CD4-positive, alpha-beta T cell (primary cell): ENCODE measurements around the gene SELENOS. TPM values are rescaled to one million over a fixed set of nuclear protein-coding genes. Genes with fewer than 3 reads are reported as not detected.

Experiments used
- ATAC-seq: fragments of 200-7000 bp; cut with Tn5 transposase; one replicate; pipeline ENCODE4 v1.10.0; 2022; ENCODE audit warnings: mild to moderate bottlenecking; ENCODE audit not compliant: poor library complexity
- CTCF ChIA-PET: fragments of 350-600 bp; sonication (Branson Sonifier 250); formaldehyde crosslinking; loops from one replicate; lab custom pipeline; 2021; ENCODE audit warnings: antibody characterized with exemption, inconsistent platforms; lab: Charles Lee
- POLR2A ChIA-PET: fragments of 350-600 bp; sonication (Branson Sonifier 250); formaldehyde crosslinking; loops from one replicate; lab custom pipeline; 2021; ENCODE audit warnings: antibody characterized with exemption, inconsistent platforms; lab: Charles Lee
- DNase-seq, 14 experiments: peaks; one replicate each; pipeline ENCODE4 v3.0.0-alpha.2; 2013 to 2020; ENCODE audit warnings: mixed read lengths in 2 of 14
- H3K27ac ChIP-seq, 2 donors: one replicate each; pipeline versions ENCODE4 v1.5.1 to v1.7.0; 2013; ENCODE audit warnings: low read length in 2 of 2, low read depth in 1 of 2, mild to moderate bottlenecking in 1 of 2
- H3K27me3 ChIP-seq, 2 experiments: 1 replicate in 1 of 2; 2 replicates in 1 of 2; pipeline versions ENCODE4 v1.6.1 to v1.7.0; 2013; ENCODE audit warnings: low read length in 2 of 2, control low read depth in 1 of 2, mild to moderate bottlenecking in 1 of 2, moderate library complexity in 1 of 2; ENCODE audit not compliant: insufficient read depth in 2 of 2, control insufficient read depth in 1 of 2
- H3K36me3 ChIP-seq: one replicate; pipeline ENCODE4 v1.6.1; 2013; ENCODE audit warnings: low read length, control low read depth; ENCODE audit not compliant: insufficient read depth
- H3K4me1 ChIP-seq: one replicate; pipeline ENCODE4 v1.6.1; 2013; ENCODE audit warnings: low read length, control low read depth; ENCODE audit not compliant: insufficient read depth
- H3K4me3 ChIP-seq: one replicate; pipeline ENCODE4 v1.5.1; 2013; ENCODE audit warnings: mild to moderate bottlenecking, low read length, moderate library complexity
- H3K9me3 ChIP-seq, 2 experiments: 1 replicate in 1 of 2; 2 replicates in 1 of 2; pipeline versions ENCODE4 v1.6.1 to v1.7.0; 2013; ENCODE audit warnings: low read length in 2 of 2, mild to moderate bottlenecking in 2 of 2, control low read depth in 1 of 2, moderate library complexity in 1 of 2; ENCODE audit not compliant: control insufficient read depth in 1 of 2, insufficient read depth in 1 of 2
- H3K27ac Mint-ChIP-seq: one replicate; pipeline ENCODE4 v1.8.0; 2020; ENCODE audit warnings: mixed read lengths
- H3K27me3 Mint-ChIP-seq: one replicate; pipeline ENCODE4 v1.8.0; 2021; ENCODE audit warnings: mixed read lengths
- H3K36me3 Mint-ChIP-seq: one replicate; pipeline ENCODE4 v1.8.0; 2021; ENCODE audit warnings: low read depth, mixed read lengths
- H3K4me1 Mint-ChIP-seq: one replicate; pipeline ENCODE4 v1.8.0; 2021; ENCODE audit warnings: low read depth, mixed read lengths
- H3K4me3 Mint-ChIP-seq: one replicate; pipeline ENCODE4 v1.8.0; 2020; ENCODE audit warnings: mild to moderate bottlenecking, mixed read lengths
- H3K9me3 Mint-ChIP-seq: one replicate; pipeline ENCODE4 v1.8.0; 2020; ENCODE audit warnings: mixed read lengths
- CTCF ChIP-seq: fragments of 200-600 bp; IDR thresholded peaks from one replicate; pipeline ENCODE4 v1.8.0; 2022; ENCODE audit warnings: antibody characterized with exemption, mild to moderate bottlenecking
- intact Hi-C, 2 experiments: fragments of 100-400 bp; cut with DNase I in 1 of 2; cut with micrococcal nuclease in 1 of 2; formaldehyde crosslinking; loops; one replicate each; pipeline versions ENCODE4 v1.15.1 to v1.9.0; 2023 to 2025; cut with DNase I, micrococcal nuclease
- total RNA-seq, 174 experiments: library from RNA in 2 of 174; stranded (reverse) in 2 of 174; gene quantifications; one replicate each; pipeline ENCODE4 v1.2.3 and lab custom pipeline; 2021 to 2026

The SELENOS gene
- total RNA-seq, 2 experiments from 2014 or later: 41.7 to 48.5 TPM

- DNase-seq: peak in 1 of 14 experiments; percentile 66
- Histone ChIP-seq H3K27me3 (no peaks in the 10 kb centered on the region), H3K4me1 (no peaks in the 10 kb centered on the region), H3K9me3 (no peaks in the 10 kb centered on the region), H3K27ac (no peak overlapping the region), H3K4me3 (no peak overlapping the region), H3K36me3 (peaks cover 45% of the 10 kb centered on the region)
- no peaks in the 10 kb centered on the region for H3K27me3 Mint-ChIP-seq
- no peak overlapping the region for H3K4me3 Mint-ChIP-seq
- no peak for TF ChIP-seq CTCF
- no peaks in the 10 kb centered on the region for H3K4me1 Mint-ChIP-seq
- no peaks in the 10 kb centered on the region for H3K9me3 Mint-ChIP-seq
- ChIA-PET POLR2A (no interaction called here), CTCF (no interaction called here)
- intact Hi-C loops: loop anchor here in 1 of 2 experiments (10.0 kb wide), 1 partner anchor 925 kb away; the partner anchor contains the start of gene ADAMTS17
- peaks cover 58% of the 10 kb centered on the region for H3K36me3 Mint-ChIP-seq
- no peak overlapping the region for H3K27ac Mint-ChIP-seq
- peak; percentile 41 for ATAC-seq
Observed at GRCh38 chr15:101269479-101270223, 7.6 kb downstream of the SELENOS start.

DNA sequence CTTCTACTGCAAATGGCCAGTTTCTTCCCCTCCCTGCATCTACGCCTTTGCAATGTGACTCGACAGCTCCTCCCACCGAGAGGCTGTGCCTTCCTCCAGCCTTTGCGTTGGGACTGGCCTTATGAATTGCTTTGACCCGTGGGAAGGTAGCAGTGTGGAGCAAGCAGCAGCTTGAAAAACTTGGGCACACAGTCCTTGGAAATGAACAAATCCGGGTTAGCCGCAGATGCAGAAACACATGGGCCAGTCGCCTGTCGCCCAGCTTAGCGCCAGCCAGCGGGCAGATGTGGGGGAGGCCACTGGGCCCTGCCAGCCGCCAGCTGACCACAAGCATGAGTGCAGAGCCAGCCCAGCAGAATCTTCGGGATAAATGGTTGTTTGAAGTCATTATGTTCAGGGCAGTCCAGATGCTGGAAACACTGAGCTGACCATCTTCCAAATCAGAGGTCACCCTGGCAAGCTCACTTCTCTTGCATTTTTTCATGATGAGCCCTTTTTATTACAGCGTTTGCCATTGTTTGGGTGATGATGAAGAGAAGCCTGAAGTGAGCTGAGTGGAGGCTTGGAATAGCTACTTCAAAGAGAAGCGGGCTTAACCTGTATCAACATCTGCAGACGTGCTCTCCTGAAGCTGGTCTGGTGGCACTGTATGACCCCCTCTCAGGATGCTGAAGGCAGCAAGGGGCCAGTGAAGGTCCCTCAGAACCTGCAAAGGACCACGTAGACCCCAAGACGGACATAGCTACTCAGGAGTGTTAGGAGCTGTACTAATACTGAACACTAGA is 9.8 kb downstream of the SELENOS start:
- no peak overlapping the region for H3K27ac ChIP-seq
- no peak overlapping the region for H3K27ac Mint-ChIP-seq
- H3K4me1 Mint-ChIP-seq: no peaks in the 10 kb centered on the region
- no peaks in the 10 kb centered on the region for H3K27me3 ChIP-seq
- DNase-seq (no peak), ATAC-seq (no peak)
- H3K36me3 Mint-ChIP-seq: peaks cover 37% of the 10 kb centered on the region
- ChIA-PET CTCF (interaction anchor here (1.0 to 1.4 kb wide), 2 partner anchors 9 to 259 kb away, joined by 3 read pairs; no protein-coding TSS in a partner anchor), POLR2A (interaction anchor here (1.1 to 1.2 kb wide), 2 partner anchors 9 to 19 kb away, joined by 3 read pairs; no protein-coding TSS in a partner anchor)
- no peaks in the 10 kb centered on the region for H3K9me3 Mint-ChIP-seq
- H3K4me1 ChIP-seq: no peaks in the 10 kb centered on the region
- intact Hi-C loops: no loop called here
- no peaks in the 10 kb centered on the region for H3K9me3 ChIP-seq
- no peak for TF ChIP-seq CTCF
- no peak overlapping the region for H3K4me3 Mint-ChIP-seq
- H3K27me3 Mint-ChIP-seq: peaks cover under 1% of the 10 kb centered on the region
- no peak overlapping the region for H3K4me3 ChIP-seq
- peaks cover 24% of the 10 kb centered on the region for H3K36me3 ChIP-seq

GRCh38 chr15:101266787-101267186 is 10.5 kb downstream of the SELENOS start:
- Histone ChIP-seq H3K9me3 (no peaks in the 10 kb centered on the region), H3K4me1 (no peaks in the 10 kb centered on the region), H3K36me3 (peaks cover 16% of the 10 kb centered on the region), H3K27me3 (no peaks in the 10 kb centered on the region), H3K27ac (no peak overlapping the region), H3K4me3 (no peak overlapping the region)
- POLR2A ChIA-PET: interaction anchor here (0.7 kb wide), 1 partner anchor 15 kb away, joined by 3 read pairs; the partner anchor contains the start of gene CHSY1
- H3K27ac Mint-ChIP-seq: no peak overlapping the region
- ATAC-seq (no peak), DNase-seq (no peak)
- H3K27me3 Mint-ChIP-seq: peaks cover 6% of the 10 kb centered on the region
- intact Hi-C loops: no loop called here
- no peak for TF ChIP-seq CTCF
- peaks cover 29% of the 10 kb centered on the region for H3K36me3 Mint-ChIP-seq
- H3K4me1 Mint-ChIP-seq: no peaks in the 10 kb centered on the region
- CTCF ChIA-PET: interaction anchor here (1.4 kb wide), 1 partner anchor 258 kb away, joined by 3 read pairs; no protein-coding TSS in a partner anchor
- H3K4me3 Mint-ChIP-seq: no peak overlapping the region
- H3K9me3 Mint-ChIP-seq: no peaks in the 10 kb centered on the region
